Heart left ventricle (tissue), 13 donors: ENCODE measurements around the gene TMTC2.

Source experiments
- POLR2A ChIP-seq, 2 donors: fragments of 450-650 bp; IDR thresholded peaks; one replicate each; pipeline ENCODE4 v1.6.1; 2017; ENCODE audit warnings: antibody characterized with exemption in 2 of 2, mild to moderate bottlenecking in 2 of 2, moderate library complexity in 2 of 2
- TF ChIP-seq, protein P1 (sequence below), 12 donors: fragments of 200-600 bp; sonication (generic) in 4 of 12; IDR thresholded peaks; one replicate each; pipeline versions ENCODE4 v1.5.0 to v1.8.0; 2018 to 2022; ENCODE audit warnings: antibody characterized with exemption in 12 of 12, mild to moderate bottlenecking in 5 of 12
- donor health status: ischemic (EF 13 %, LVEDD 7.1; RV severe dilation, severe dysfunction).
- donor health status: DM: no; HTN: yes; CAD: no.
- donor health status: DM: no; HTN: no; CAD: no.
- donor health status: ischemic (EF 25% LVEDD 6.9; RV normal size, moderate dysfunction).
- donor health status: ischemic (EF 25% LVEDD 5.7; RV mildly dilated, moderate dysfunction).
- donor health status: ischemic (EF 35%, LVEDD 5.7; RV mildly dilated, moderate dysfunction).
- donor health status: nonischemic (EF 11% LVEDD 7.7; RV severe dilation, severe dysfunction).
- donor health status: DM: yes; HTN: yes; CAD: no.
- donor health status: PGD.
- donor health status: ischemic (EF 29% LVEDD 5.4; RV normal size, mild dysfunction).
- donor health status: nonischemic (EF 23%, LVEDD 6.1; RV moderate dilation, normal function).

DNA sequence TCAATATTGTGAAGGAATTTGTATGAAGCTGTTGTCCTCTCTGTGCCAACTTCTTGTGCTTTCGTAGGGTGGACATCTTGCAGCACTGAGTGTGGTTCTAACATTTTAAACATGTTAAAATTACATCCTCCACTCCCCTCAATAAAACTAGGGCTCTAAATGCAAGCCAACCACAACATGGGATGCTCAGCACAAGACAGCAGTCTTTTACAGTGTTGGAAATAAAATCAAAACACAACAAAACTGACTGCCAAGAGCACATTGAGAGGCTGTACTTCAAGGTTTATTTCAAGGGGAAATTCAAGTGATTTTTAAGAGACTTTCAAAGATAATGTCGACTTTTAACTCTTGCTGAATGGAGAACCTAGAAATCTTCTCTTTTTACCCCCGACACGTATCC, 396.9 kb downstream of the TMTC2 start:
- TF ChIP-seq, protein P1, sequence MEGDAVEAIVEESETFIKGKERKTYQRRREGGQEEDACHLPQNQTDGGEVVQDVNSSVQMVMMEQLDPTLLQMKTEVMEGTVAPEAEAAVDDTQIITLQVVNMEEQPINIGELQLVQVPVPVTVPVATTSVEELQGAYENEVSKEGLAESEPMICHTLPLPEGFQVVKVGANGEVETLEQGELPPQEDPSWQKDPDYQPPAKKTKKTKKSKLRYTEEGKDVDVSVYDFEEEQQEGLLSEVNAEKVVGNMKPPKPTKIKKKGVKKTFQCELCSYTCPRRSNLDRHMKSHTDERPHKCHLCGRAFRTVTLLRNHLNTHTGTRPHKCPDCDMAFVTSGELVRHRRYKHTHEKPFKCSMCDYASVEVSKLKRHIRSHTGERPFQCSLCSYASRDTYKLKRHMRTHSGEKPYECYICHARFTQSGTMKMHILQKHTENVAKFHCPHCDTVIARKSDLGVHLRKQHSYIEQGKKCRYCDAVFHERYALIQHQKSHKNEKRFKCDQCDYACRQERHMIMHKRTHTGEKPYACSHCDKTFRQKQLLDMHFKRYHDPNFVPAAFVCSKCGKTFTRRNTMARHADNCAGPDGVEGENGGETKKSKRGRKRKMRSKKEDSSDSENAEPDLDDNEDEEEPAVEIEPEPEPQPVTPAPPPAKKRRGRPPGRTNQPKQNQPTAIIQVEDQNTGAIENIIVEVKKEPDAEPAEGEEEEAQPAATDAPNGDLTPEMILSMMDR (IDR thresholded peaks at IDR 0.05) = no peak
- no peak for TF ChIP-seq POLR2A (IDR thresholded peaks at IDR 0.05)
